HG03378 (cell line): ENCODE measurements around the gene ABCA8.
"Not testable (repeated sequence)": the region's sequence is repeated elsewhere in the genome, so short reads cannot be mapped to it uniquely, and the experiment has no call there.

Experiments
- ATAC-seq: cut with Tn5 transposase; IDR thresholded peaks from one replicate; pipeline ENCODE4 v1.9.1; 2021; ENCODE audit warnings: mild to moderate bottlenecking, moderate library complexity; ENCODE audit not compliant: unreplicated experiment

Gene ABCA8

GRCh38 chr17:68830313-68830712, 124.9 kb downstream of the ABCA8 start:
- ATAC-seq, result no peak

- ATAC-seq, result no peak
These were observed 126.0 kb downstream of the ABCA8 start for GRCh38 chr17:68829211-68829610.

GRCh38 chr17:68824707-68825106, 130.5 kb downstream of the ABCA8 start:
- no peak for ATAC-seq

GRCh38 chr17:68824185-68824584, 131.0 kb downstream of the ABCA8 start:
- not testable (repeated sequence) for ATAC-seq

GRCh38 chr17:68822719-68823289, 132.4 kb downstream of the ABCA8 start:
- ATAC-seq, result no peak

GRCh38 chr17:68821860-68822696, 133.1 kb downstream of the ABCA8 start:
- no peak for ATAC-seq

- ATAC-seq, result no peak
These were observed 134.2 kb downstream of the ABCA8 start for GRCh38 chr17:68820825-68821481.

- no peak for ATAC-seq
These were observed 134.7 kb downstream of the ABCA8 start for GRCh38 chr17:68820476-68820824.

GRCh38 chr17:68819465-68819864, 135.7 kb downstream of the ABCA8 start:
- ATAC-seq, result no peak
